ENCODE data around the gene TSEN2.
"Not testable (repeated sequence)": the region's sequence is repeated elsewhere in the genome, so short reads cannot be mapped to it uniquely, and the experiment has no call there.

Gene TSEN2

DNA sequence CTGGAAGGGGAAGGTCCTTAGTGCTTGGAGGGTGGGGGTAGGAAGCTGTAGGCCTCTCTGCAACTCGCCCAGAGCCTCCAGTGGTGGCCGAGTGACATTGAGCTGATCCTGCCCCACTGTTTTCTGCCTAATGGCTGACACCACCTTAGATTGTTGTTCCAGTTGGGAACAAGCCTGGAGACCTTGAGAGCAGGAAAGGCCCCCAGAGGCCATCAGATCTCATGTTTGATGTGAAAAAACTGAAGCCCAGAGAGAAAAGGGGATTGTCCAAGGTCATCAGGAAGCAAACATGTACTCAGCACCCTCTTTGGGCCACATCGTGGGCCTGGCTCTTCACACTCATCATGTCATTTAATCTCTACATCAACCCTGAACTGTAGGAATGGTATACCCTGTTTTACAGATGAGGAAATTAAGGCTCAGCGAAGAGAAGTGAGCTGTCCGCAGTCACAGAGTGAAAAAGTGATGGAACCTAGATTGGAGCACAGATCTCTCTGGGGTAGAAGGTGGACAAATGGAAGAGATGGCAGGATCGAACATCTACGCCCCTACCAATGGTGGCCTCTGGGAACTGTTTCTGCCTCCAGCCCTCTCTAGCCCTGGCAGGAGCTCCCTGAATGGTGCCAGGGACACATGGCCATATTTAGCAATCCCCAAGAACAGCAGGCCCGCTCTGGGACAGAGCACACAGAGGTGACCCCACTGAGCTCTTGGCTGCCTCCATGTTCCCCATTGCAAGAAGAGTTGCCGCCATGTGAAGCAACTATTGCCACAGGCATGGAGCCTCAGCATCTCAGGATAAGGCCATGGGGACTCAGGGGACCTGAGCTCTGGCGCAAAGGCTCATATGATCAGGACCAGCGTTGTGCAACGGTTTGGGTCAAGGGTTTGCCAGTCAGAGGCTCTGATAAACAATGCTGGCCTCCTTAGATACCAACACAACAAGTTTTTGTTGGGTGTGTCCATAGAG lies 31.6 kb upstream of the TSEN2 start:
- no peak for DNase-seq

- peak; percentile 23 for DNase-seq
Measured at GRCh38 chr3:12454076-12454815, 30.0 kb upstream of the TSEN2 start.

DNA sequence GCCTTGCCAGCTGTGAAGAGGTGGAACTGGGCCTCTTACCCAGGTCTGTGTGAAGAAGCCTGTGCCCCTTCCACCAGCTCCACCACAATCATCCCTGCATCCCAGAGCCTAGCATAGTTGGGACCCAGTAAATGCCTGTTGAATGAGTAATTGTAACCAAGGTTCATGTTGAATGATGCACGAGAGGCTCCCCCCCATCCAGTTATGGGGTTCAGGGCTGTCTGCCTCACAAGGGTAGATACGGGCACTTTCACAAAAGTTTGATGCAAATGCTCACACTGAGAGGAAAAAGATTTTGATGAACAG lies 29.5 kb upstream of the TSEN2 start:
- peak; percentile 7 for DNase-seq

GRCh38 chr3:12455740-12456139 lies 28.5 kb upstream of the TSEN2 start:
- no peak for DNase-seq

- DNase-seq: no peak
Measured at GRCh38 chr3:12456441-12456840, 27.8 kb upstream of the TSEN2 start.

GRCh38 chr3:12457380-12457779 lies 26.9 kb upstream of the TSEN2 start:
- DNase-seq: not testable (repeated sequence)

DNA sequence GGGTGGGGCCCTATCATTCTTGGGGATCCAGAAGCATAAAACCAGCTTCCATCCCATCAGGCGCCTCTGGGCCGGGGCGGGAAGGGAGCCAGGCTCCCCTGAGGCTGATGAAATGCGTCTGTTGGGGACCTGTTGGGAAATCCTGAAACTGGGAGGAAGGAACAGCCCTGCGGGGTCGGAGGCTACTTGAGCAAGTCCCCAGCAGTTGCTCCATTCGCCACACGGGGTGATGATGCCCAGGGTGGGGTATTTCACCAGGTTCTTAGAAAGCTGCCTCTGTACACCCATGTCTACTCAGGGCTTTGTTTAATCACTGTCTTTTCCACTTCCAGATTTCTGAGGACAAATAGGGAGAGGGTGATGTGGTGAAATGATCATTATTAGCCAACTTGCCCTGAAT lies 25.4 kb upstream of the TSEN2 start:
- DNase-seq: no peak

DNA sequence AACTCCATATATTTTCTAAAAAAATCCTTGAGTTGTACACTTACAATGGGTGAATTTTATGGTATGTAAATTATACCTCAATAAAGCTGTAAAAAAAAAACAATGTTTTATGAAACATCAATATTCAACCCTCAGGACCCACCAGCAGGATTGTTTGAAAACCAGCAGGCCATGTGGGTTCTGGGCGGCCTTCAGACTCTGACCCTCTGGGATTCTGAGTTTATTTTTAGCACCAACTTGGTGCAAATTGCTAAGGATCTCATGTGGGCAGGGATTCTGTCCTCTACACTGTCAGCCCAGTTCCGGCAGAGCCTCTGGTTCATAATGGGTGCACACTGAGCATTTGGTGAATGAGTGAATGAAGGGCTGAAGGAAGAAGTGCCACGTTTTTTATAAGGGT lies 24.2 kb upstream of the TSEN2 start:
- no peak for DNase-seq

DNA sequence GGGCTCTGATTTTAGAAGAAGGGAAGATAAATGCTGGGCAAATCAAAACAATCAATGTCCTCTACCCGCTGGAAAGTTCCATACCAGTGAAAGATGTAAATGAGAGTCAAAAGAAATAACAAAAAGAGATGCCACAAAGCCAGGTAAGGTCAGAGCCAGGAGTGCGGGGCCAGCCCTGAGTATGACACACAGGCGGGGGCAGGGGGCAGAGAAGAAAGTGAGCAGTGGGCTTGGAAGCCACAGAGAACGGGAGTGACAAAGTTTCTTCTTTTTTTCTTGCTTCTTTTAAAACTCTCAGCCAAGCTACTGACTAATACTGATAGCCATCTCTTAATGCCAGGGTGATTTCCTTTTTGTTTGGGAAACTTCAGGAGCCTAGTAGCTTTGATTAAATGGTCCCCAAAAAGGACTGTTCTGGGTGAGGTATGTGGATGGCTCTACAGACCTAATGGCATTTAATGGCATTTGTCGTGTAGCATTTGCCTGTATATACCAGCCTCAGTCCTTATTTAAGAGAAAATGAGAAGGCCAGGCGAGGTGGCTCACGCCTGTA lies 23.1 kb upstream of the TSEN2 start:
- DNase-seq: no peak

DNA sequence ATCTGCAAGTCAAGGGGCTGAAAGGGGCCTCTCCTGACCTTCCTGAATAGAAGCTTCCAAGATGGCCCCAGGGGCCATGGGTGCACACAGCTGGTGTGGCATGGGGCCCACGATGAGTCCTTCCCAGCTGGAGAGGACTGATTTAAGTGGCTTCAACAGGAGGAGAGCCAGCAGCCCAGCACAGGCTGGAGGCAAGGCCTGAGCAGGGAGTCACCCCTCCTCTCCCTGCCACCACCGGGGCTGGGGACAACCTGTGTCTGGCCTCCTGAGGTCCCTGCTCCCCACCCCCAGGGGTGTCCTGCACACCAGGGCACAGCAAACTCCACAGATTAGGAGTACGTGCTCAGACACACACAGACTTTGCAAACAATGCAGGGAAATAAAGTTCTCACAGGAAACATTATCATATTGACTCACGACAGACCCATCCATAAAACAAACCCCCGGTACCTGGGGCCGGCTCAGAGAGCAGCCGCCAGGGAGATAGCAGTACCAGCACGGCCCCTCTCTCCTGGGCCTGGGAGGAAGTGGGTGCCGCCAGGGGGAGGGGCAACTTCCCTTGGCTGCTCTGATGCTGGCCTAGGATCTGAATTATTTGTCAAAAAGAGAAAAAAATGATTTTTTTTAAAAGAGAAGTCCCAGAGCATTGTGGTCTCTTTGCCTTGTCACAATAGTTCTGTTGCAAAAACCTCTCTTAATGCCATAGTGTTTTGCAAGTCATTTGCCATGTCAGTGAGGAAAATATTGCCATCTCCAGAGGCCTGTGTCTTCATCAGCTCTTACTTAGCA lies 21.9 kb upstream of the TSEN2 start:
- DNase-seq: no peak

- DNase-seq: no peak
Measured at GRCh38 chr3:12463686-12464085, 20.6 kb upstream of the TSEN2 start.

DNA sequence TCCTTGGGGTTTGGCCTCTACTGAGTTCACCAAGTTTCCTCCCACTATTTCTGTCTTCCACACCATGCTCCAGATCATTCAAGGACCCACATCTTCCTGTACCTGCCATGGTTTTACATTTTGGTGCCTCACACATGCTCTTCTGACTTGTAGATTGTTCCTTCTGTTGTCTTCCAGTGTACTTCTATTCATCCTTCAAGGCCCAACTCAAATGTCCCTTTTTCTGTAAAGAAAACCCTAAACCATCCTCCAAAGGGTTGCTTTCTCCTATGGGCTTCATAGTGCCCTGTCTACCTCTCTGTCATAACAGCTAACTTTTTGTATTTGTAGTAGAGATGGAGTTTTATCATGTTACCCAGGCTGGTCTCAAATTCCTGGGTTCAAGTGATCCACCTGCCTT lies 20.1 kb upstream of the TSEN2 start:
- no peak for DNase-seq

GRCh38 chr3:12465151-12465835 lies 19.0 kb upstream of the TSEN2 start:
- DNase-seq: no peak

GRCh38 chr3:12465836-12466225 lies 18.4 kb upstream of the TSEN2 start:
- no peak for DNase-seq

GRCh38 chr3:12467746-12468145 lies 16.5 kb upstream of the TSEN2 start:
- DNase-seq: no peak

DNA sequence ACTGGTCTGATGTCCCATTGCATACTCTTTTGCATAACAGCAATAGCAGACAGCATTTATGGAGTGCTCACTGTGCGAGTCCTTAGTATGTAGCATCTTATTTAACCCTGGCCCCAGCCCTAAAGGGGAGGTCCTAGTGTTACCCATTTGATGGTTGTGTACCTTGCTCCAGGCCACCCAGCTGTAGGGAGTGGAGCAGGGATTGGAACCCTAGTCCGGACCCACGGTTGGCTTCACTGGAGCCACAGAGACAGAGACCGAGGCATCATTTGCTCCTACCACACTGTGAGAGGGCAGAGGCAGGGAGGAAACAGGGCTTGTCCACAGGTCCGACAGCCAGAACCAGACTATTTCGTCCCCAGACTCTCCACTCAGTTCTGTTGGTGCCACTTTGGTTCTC lies 16.0 kb upstream of the TSEN2 start:
- no peak for DNase-seq

GRCh38 chr3:12468757-12469156 lies 15.5 kb upstream of the TSEN2 start:
- no peak for DNase-seq

GRCh38 chr3:12469222-12469621 lies 15.1 kb upstream of the TSEN2 start:
- not testable (repeated sequence) for DNase-seq

- no peak for DNase-seq
Measured at GRCh38 chr3:12470111-12470510, 14.2 kb upstream of the TSEN2 start.

DNA sequence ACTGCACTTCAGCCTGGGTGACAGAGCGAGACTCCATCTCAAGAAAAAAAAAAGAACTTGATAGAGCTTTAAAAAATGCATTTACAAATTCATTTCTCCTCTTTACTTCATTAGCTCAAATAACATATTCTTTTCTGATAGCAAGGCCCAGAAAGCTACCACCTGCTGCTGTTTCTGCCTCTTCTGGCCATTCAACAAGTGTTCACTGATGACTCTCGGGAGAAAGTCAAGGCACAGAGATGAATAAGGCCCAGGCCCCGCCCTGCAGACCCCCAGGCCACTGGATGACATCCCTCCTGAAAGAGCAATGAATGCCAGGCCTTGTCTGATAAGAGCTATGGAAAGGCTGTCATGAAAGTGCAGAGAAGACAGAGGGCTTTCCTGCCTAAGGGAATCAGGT lies 13.6 kb upstream of the TSEN2 start:
- no peak for DNase-seq

DNA sequence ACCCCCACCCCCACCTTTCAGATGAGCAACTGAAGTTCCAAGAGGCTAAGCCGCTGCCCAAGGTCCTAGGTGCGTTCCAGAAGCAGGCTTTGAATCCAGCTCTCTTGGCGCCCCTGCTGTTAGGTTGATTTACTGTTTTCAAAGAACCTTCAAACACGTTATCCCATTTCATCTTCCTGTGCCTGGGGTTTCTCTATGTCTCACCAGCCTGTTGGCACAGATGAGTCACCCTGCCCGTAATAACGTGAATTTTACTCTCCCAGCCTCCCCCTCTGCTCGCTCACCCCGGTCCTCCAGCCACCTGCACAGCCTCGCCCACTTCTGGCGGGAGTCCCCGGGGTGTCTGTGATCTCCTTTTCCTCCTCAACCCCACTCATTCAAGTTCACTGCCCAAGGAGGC lies 13.0 kb upstream of the TSEN2 start:
- peak; percentile 96 for DNase-seq

- no peak for DNase-seq
Measured at GRCh38 chr3:12472000-12472610, 12.2 kb upstream of the TSEN2 start.

Measured in activated CD4-positive, alpha-beta T cell treated with anti-CD3 and anti-CD28 coated beads, Interleukin-2, amount 50 U/mL, for 16 hours (primary cell).